NCI-H2196 (cell line): ENCODE data around the gene ANXA11.

ENCODE experiments used
- DNase-seq: peaks from one replicate; lab custom pipeline; 2025; ENCODE audit not compliant: unreplicated experiment; lab: John Stamatoyannopoulos, UW

Gene ANXA11

DNA sequence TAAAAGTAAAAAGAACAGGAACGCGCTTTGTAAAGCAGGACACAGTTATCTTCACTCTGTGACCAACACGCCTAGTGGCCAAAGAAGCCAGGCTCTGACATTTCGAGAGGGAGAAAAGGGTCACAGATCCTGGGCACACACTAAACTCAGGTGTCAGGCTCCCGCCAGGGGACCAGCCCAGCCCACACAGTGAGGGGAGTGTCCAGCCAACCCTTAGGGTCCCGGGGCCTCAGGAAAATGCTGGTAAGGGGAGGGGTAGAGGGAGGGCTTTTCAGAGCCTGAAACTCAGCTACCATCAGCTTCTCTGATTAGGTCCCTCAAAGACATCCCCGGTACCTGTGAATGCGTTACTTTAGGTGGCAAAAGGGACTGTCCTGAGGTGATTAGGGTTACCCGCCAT is 16.6 kb downstream of the ANXA11 start:
- no peak for DNase-seq

DNA sequence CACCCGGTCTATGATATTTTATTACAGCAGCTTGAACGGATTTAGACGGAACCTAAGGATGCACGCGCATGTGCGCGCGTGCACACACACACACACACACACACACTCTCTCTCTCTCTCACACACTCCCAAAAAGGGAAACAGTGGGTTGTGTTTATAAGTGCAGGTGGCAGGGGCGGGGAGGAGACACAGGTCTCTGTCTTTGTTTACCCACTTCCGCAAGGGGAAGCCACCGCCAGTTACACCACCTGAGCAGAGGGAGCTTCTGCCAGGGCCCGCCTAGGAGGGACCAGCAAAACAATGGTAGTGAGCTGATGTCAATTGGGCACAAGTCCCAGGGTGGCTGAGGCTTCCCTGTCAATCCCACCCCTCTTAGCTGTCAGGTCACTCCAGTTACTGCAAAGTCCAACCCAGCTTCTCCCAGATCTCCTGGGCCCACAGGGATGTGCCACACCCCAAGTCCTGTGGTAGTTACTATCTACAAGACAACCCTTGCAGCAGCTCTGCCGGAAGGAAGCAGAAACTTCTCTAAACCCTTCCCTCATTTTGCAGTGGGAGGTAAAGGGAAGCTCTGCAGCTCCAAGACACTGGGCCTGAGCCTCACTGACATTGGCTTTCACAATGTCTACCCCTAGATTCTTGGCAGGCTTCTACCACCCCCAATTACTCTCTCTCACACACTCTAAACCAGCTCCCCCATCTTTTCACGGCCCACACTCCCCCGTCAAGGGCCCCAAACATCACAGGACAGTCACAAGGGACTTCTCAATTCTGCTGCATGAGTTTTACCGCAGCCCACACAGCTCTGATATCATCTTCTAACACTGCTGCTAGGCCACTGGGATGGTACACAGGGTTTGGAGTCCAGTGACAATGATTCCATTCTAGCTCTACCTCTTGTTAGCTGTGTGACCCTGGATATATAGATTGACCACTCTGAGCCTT is 17.6 kb downstream of the ANXA11 start:
- DNase-seq: peak; percentile 67

GRCh38 chr10:80187060-80187459 is 18.3 kb downstream of the ANXA11 start:
- no peak for DNase-seq

DNA sequence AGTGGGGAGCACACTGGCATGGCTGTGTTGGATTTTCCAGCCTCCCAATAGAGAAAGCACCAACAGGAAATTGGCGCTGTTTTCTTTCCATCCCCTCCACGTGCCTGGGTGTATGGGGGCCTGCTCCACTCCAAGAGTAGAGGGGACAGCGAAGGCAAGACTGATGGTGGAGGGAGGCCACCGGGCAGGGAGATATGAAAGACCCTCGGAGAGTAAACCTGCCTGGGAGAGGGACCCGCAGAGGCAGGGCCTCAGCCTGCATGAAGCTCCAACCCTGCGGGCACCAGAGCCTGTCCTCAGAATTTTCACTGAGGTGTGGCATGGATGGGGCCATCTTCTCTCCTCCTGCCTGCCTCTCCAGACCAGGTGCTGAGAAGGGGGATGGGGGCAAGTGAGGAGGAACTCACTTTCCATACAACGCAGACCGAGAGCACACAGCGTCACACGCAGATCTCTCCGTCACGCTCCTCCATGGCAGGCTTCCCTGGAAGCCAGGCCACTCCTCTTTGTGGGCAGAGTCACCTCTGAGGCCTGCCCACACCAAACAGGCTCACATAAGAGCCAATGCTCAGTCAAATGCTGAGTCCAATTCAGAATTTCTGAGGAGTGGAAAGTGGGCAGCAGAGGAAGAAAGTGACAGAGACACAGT is 18.8 kb downstream of the ANXA11 start:
- peak; percentile 68 for DNase-seq

GRCh38 chr10:80185578-80186299 is 19.6 kb downstream of the ANXA11 start:
- DNase-seq: no peak

- no peak for DNase-seq
These were observed 21.0 kb downstream of the ANXA11 start for GRCh38 chr10:80184291-80184690.

DNA sequence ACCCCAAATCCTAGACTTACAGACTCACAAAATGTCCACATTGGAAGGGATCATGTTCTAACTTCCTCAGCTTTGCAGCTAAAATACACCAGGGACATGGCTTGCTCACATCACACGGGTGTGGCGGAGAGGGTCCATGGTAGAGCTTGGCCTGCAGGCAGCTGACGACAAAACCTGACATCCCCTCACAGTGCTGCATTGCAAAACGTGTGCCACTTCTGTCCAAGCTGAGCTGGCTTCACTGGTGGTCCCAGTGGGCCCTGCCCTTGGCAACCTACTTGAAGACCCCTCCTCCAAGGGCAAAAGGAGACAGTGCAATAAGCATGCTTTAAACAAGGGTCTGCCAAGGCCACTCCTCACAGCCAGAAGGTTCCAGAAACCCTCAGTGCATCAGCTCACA is 21.9 kb downstream of the ANXA11 start:
- DNase-seq: no peak

GRCh38 chr10:80182986-80183385 is 22.4 kb downstream of the ANXA11 start:
- DNase-seq: no peak

GRCh38 chr10:80177781-80178636 is 27.3 kb downstream of the ANXA11 start:
- no peak for DNase-seq

GRCh38 chr10:80176526-80176925 is 28.8 kb downstream of the ANXA11 start:
- DNase-seq: no peak

- DNase-seq: no peak
These were observed 30.5 kb downstream of the ANXA11 start for GRCh38 chr10:80174641-80175395.

DNA sequence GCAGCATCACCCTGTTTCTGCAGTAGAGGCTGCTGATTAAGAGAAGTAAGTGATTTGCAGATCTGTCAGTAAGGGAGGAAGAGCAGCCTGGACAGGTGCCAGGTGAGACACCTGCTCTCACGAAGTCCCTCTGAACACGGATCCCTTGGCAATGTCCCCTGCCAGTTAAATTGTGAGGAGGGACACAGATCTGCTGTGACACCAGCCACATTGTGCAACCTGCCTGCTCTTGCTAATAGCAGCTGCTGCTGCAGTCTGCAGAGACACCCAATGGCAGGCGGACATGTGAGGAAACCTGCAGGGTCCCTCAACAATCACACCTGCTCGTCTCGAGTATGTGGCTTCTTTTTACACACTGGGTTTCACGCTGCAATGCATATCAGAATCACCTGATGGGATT is 31.9 kb downstream of the ANXA11 start:
- DNase-seq: peak; percentile 43

- peak; percentile 17 for DNase-seq
These were observed 32.4 kb downstream of the ANXA11 start for GRCh38 chr10:80172896-80173295.

DNA sequence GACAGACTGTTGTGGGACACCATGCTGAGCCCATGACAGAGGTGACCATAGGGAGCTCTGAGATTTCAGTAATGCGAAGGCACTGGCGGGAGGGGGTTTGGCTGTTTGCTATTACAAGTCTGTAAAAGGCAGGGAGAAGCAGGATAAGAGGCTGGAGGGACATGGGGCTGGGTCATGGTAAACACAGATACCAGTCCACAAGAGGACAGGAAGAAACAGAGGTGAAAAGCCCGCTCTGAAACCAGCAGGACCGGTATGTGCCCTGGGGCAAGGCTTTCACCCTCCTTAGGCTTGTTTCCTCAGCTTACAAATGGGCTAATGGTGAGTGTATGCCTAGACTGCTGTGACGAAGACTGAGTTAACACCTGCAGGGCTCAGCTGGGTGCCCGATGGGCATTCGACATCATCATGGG is 34.1 kb downstream of the ANXA11 start:
- DNase-seq: no peak

GRCh38 chr10:80170641-80171040 is 34.7 kb downstream of the ANXA11 start:
- DNase-seq: no peak

- no peak for DNase-seq
These were observed 35.3 kb downstream of the ANXA11 start for GRCh38 chr10:80170026-80170425.

DNA sequence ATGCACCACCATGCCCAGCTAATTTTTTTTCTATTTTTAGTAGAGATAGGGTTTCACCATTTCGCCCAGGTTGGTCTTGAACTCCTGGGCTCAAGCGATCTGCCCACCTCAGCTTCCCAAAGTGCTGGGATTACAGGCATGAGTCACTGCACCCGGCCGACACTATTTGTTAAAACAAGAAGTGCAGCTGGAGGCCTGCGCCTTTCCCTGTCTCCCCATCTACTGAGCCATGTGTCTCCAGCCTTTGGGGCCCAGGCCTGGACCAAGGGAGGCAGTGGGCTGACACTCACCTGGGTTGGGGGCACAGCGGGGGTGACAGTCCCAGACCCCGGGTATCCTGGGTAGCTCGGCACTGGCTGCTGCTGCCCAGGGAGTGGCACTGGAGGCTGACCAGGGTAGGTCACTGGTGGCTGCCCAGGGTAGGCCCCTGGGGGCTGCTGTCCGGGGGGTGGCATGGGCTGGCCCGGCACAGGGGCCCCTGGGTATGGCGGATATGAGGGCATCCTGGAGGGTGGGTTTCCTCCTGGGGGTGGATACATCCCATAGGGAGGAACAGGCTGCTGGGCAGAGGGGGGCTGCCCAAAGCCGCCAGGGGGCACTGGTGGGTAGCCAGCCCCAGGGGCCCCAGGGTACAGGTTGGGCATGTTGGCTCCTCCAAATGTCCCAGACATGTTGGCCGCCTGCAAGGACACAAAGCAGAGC is 36.5 kb downstream of the ANXA11 start:
- no peak for DNase-seq

DNA sequence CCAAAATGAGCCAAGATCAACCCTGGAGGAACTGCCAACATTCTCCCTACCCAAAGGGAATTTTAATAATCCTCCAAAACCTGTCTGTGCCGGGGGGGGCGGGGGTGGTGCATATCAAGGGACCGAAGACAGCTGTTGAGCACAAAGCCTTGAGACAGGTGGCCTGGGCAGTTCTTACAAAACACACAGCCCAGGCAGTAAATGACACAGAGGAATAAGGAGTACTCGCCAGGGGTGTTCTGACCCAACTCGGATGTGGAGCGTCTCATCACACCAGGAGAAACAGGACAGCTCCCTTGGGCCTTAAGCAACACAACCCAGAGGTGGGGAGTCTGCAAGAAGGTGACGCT is 37.2 kb downstream of the ANXA11 start:
- DNase-seq: no peak

- DNase-seq: no peak
These were observed 37.7 kb downstream of the ANXA11 start for GRCh38 chr10:80167471-80168161.
